Tibial nerve (tissue), 4 donors: ENCODE measurements around the gene RTBDN. TPM values are rescaled to one million over a fixed set of nuclear protein-coding genes. Genes with fewer than 3 reads are reported as not detected.

Experiments used
- DNase-seq, 2 donors: peaks; one replicate each; pipeline ENCODE4 v3.0.0-alpha.2; 2019; ENCODE audit warnings: low spot score in 2 of 2
- H3K27ac ChIP-seq, 4 donors: fragments of 200-600 bp; sonication (generic) in 3 of 4; one replicate each; pipeline ENCODE4 v1.5.1; 2017 to 2019; ENCODE audit warnings: mild to moderate bottlenecking in 1 of 4
- H3K27me3 ChIP-seq, 2 donors: fragments of 200-600 bp; sonication (generic) in 1 of 2; one replicate each; pipeline versions ENCODE4 v1.5.1 to v1.6.0; 2017 to 2019
- H3K36me3 ChIP-seq, 3 donors: fragments of 200-600 bp; sonication (generic); one replicate each; pipeline ENCODE4 v1.5.1; 2018 to 2019
- H3K4me1 ChIP-seq, 4 donors: fragments of 200-600 bp; sonication (generic) in 3 of 4; one replicate each; pipeline ENCODE4 v1.5.1; 2017 to 2019
- H3K4me3 ChIP-seq, 4 donors: fragments of 200-600 bp; sonication (generic) in 3 of 4; one replicate each; pipeline ENCODE4 v1.5.1; 2017 to 2019; ENCODE audit warnings: mild to moderate bottlenecking in 1 of 4, moderate library complexity in 1 of 4
- H3K9me3 ChIP-seq, 4 donors: fragments of 200-600 bp; sonication (generic) in 3 of 4; one replicate each; pipeline ENCODE4 v1.5.1; 2017 to 2019
- CTCF ChIP-seq, 5 experiments: fragments of 200-600 bp in 3 of 5; fragments of 450-650 bp in 2 of 5; sonication (generic) in 3 of 5; IDR thresholded peaks; one replicate each; pipeline ENCODE4 v1.5.1; 2016 to 2019; ENCODE audit warnings: antibody characterized with exemption in 5 of 5, mild to moderate bottlenecking in 3 of 5, moderate library complexity in 2 of 5
- EP300 ChIP-seq, 2 donors: sonication (generic); formaldehyde crosslinking; IDR thresholded peaks; one replicate each; pipeline ENCODE4 v1.6.1; 2017; ENCODE audit warnings: antibody characterized with exemption in 2 of 2, mild to moderate bottlenecking in 1 of 2
- POLR2A ChIP-seq, 2 donors: fragments of 450-650 bp; IDR thresholded peaks; one replicate each; pipeline ENCODE4 v1.6.1; 2017; ENCODE audit warnings: antibody characterized with exemption in 2 of 2, mild to moderate bottlenecking in 2 of 2, moderate library complexity in 2 of 2
- WGBS, 2 donors: methylation state at CpG; one replicate each; pipeline ENCODE4 v1.1.5; 2018; 5-methylcytosine and 5-hydroxymethylcytosine counted together
- total RNA-seq, 4 donors: library from RNA; depleted of rRNA; stranded (reverse); fragments of >200 nt; gene quantifications; one replicate each; pipeline ENCODE4 v1.1.0, GENCODE V29; 2016

The RTBDN gene
- total RNA-seq, 4 donors from 2014 or later = not detected

- peaks cover 0 to 76% (median 64%) of the 10 kb centered on the region in 4 donors for H3K4me1 ChIP-seq
- H3K4me3 ChIP-seq = no peak overlapping the region
- H3K36me3 ChIP-seq = no peaks in the 10 kb centered on the region
- H3K27me3 ChIP-seq = no peaks in the 10 kb centered on the region
- H3K27ac ChIP-seq = peak overlapping the region; percentile 99 to 100 (median 99)
- H3K9me3 ChIP-seq = no peaks in the 10 kb centered on the region
- DNase-seq = no peak
- TF ChIP-seq CTCF (IDR thresholded peaks at IDR 0.05) (no peak), EP300 (IDR thresholded peaks at IDR 0.05) (no peak), POLR2A (IDR thresholded peaks at IDR 0.05) (no peak)
- WGBS, 2 donors = 63 to 74% methylated on average over 10 of the region's 10 CpGs
Observed at GRCh38 chr19:12787458-12787857, 46.9 kb downstream of the RTBDN start.

- WGBS, 2 donors = 49 to 66% methylated on average over 3 of the region's 3 CpGs
Observed at GRCh38 chr19:12786952-12787351, 47.4 kb downstream of the RTBDN start.

GRCh38 chr19:12786141-12786870 is 48.1 kb downstream of the RTBDN start:
- 23 to 25% methylated on average over 14 of the region's 18 CpGs for WGBS, 2 donors
- Histone ChIP-seq H3K36me3 (no peaks in the 10 kb centered on the region), H3K4me1 (peaks cover 0 to 88% (median 70%) of the 10 kb centered on the region in 4 donors), H3K9me3 (no peaks in the 10 kb centered on the region), H3K27ac (peak overlapping the region; percentile 99 to 100 (median 99)), H3K4me3 (peak overlapping the region in 1 of 4 donors; percentile 23), H3K27me3 (no peaks in the 10 kb centered on the region)
- TF ChIP-seq CTCF (IDR thresholded peaks at IDR 0.05) (peak in 2 of 5 experiments; percentile 13 to 17), POLR2A (IDR thresholded peaks at IDR 0.05) (peak in 1 of 2 donors; percentile 20), EP300 (IDR thresholded peaks at IDR 0.05) (peak; percentile 63 to 84)
- DNase-seq = no peak

More at GRCh38 chr19:12786952-12787351, 47.4 kb downstream of the RTBDN start:
- H3K36me3 ChIP-seq = no peaks in the 10 kb centered on the region
- DNase-seq = no peak
- no peaks in the 10 kb centered on the region for H3K27me3 ChIP-seq
- TF ChIP-seq CTCF (IDR thresholded peaks at IDR 0.05) = no peak
- TF ChIP-seq POLR2A (IDR thresholded peaks at IDR 0.05) = no peak
- TF ChIP-seq EP300 (IDR thresholded peaks at IDR 0.05) = no peak
- H3K27ac ChIP-seq = peak overlapping the region; percentile 99 to 100 (median 99)
- H3K4me3 ChIP-seq = no peak overlapping the region
- peaks cover 0 to 81% (median 67%) of the 10 kb centered on the region in 4 donors for H3K4me1 ChIP-seq
- no peaks in the 10 kb centered on the region for H3K9me3 ChIP-seq

GRCh38 chr19:12785431-12786031 is 48.8 kb downstream of the RTBDN start:
- 48 to 51% methylated on average over 4 of the region's 4 CpGs for WGBS, 2 donors
- Histone ChIP-seq H3K27me3 (no peaks in the 10 kb centered on the region), H3K4me1 (peaks cover 0 to 85% (median 70%) of the 10 kb centered on the region in 4 donors), H3K36me3 (no peaks in the 10 kb centered on the region), H3K9me3 (no peaks in the 10 kb centered on the region), H3K27ac (peak overlapping the region; percentile 99 to 100 (median 99)), H3K4me3 (peak overlapping the region in 2 of 4 donors; percentile 6 to 23)
- no peak for DNase-seq
- no peak for TF ChIP-seq POLR2A (IDR thresholded peaks at IDR 0.05)
- TF ChIP-seq EP300 (IDR thresholded peaks at IDR 0.05) = peak in 1 of 2 donors; percentile 37

- H3K4me1 ChIP-seq = peaks cover 0 to 84% (median 72%) of the 10 kb centered on the region in 4 donors
- peak overlapping the region; percentile 99 to 100 (median 99) for H3K27ac ChIP-seq
- H3K9me3 ChIP-seq = no peaks in the 10 kb centered on the region
- no peak for TF ChIP-seq POLR2A (IDR thresholded peaks at IDR 0.05)
- no peak for TF ChIP-seq EP300 (IDR thresholded peaks at IDR 0.05)
- no peak for TF ChIP-seq CTCF (IDR thresholded peaks at IDR 0.05)
- no peaks in the 10 kb centered on the region for H3K36me3 ChIP-seq
- peak overlapping the region in 2 of 4 donors; percentile 6 to 23 for H3K4me3 ChIP-seq
- no peak for DNase-seq
- 37 to 40% methylated on average over 5 of the region's 5 CpGs for WGBS, 2 donors
- no peaks in the 10 kb centered on the region for H3K27me3 ChIP-seq
Observed at GRCh38 chr19:12784871-12785430, 49.4 kb downstream of the RTBDN start.
